GM12875 (cell line): ENCODE results near the gene ZG16B.
A peak's percentile ranks its signal among the peaks of the same experiment; 100 is the strongest.

Source experiments
- H3K4me3 ChIP-seq: one replicate; pipeline ENCODE4 v1.5.1; 2011; ENCODE audit warnings: low read depth, low read length, control low read depth
- CTCF ChIP-seq: IDR thresholded peaks from 2 replicates; pipeline ENCODE4 v1.5.1; 2011; ENCODE audit warnings: low read depth, mild to moderate bottlenecking, control low read depth, inconsistent platforms, low read length, moderate library complexity, borderline replicate concordance; ENCODE audit not compliant: insufficient read depth

ZG16B gene

GRCh38 chr16:2829501-2830354 is at the start of gene ZG16B:
Gene ZG16B (plus strand): TSS chr16:2830303. CDS start chr16:2830442, 139 bp downstream.
- TF ChIP-seq CTCF: no peak
- peak within 1 kb of the TSS; percentile 26 for H3K4me3 ChIP-seq

GRCh38 chr16:2782583-2783351 is 47.3 kb upstream of the ZG16B start:
- H3K4me3 ChIP-seq: no peak overlapping the region
- no peak for TF ChIP-seq CTCF

GRCh38 chr16:2783581-2784357 is 46.3 kb upstream of the ZG16B start:
- TF ChIP-seq CTCF: no peak
- H3K4me3 ChIP-seq: no peak overlapping the region

- H3K4me3 ChIP-seq: no peak overlapping the region
- TF ChIP-seq CTCF: no peak
Observed at GRCh38 chr16:2784358-2785100, 45.6 kb upstream of the ZG16B start.

GRCh38 chr16:2785101-2785991 is 44.8 kb upstream of the ZG16B start:
- peak overlapping the region; percentile 4 for H3K4me3 ChIP-seq
- TF ChIP-seq CTCF: peak; percentile 30; the same call in 1 of the 2 replicates
